ENCODE measurements around the gene LAP3.

DNA sequence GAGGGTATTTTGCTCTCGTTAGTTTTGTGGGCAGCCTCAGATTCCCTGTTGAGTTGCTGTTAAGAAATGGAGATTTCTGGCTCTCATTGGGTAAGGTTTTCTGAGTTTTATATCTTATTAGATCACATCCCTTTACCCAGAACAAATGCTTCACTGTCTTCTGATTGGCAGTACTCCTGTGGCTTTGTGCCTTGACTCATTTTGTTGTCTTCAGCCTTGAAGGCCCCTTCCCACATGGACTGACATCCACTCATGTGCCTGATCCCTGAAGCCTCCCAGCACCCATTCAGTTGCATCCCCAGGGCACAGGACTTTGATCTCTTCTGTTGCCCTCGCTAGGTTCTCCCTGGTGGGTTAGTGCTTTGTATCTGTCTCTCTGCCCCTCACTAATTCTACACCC lies 47.8 kb downstream of the LAP3 start:
- TF ChIP-seq, protein P1, sequence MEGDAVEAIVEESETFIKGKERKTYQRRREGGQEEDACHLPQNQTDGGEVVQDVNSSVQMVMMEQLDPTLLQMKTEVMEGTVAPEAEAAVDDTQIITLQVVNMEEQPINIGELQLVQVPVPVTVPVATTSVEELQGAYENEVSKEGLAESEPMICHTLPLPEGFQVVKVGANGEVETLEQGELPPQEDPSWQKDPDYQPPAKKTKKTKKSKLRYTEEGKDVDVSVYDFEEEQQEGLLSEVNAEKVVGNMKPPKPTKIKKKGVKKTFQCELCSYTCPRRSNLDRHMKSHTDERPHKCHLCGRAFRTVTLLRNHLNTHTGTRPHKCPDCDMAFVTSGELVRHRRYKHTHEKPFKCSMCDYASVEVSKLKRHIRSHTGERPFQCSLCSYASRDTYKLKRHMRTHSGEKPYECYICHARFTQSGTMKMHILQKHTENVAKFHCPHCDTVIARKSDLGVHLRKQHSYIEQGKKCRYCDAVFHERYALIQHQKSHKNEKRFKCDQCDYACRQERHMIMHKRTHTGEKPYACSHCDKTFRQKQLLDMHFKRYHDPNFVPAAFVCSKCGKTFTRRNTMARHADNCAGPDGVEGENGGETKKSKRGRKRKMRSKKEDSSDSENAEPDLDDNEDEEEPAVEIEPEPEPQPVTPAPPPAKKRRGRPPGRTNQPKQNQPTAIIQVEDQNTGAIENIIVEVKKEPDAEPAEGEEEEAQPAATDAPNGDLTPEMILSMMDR (IDR thresholded peaks at IDR 0.05; ENCODE audit: borderline replicate concordance, extremely low read depth, low read length, poor library complexity, severe bottlenecking) = no peak
- TF ChIP-seq EZH2 (IDR thresholded peaks at IDR 0.05; ENCODE audit: borderline replicate concordance, low read depth, low read length, severe bottlenecking) = no peak

All from DND-41 (cell line).